Stimulated activated CD8-positive, alpha-beta memory T cell treated with anti-CD3 and anti-CD28 coated beads, Interleukin-15, amount 100 ng/mL, for 24 hours (primary cell): Measurements from ENCODE around the gene PPP2R2C.

Experiments used
- DNase-seq: peaks from one replicate; pipeline ENCODE4 v3.0.0-alpha.2; 2020; ENCODE audit warnings: low read depth

PPP2R2C gene

DNA sequence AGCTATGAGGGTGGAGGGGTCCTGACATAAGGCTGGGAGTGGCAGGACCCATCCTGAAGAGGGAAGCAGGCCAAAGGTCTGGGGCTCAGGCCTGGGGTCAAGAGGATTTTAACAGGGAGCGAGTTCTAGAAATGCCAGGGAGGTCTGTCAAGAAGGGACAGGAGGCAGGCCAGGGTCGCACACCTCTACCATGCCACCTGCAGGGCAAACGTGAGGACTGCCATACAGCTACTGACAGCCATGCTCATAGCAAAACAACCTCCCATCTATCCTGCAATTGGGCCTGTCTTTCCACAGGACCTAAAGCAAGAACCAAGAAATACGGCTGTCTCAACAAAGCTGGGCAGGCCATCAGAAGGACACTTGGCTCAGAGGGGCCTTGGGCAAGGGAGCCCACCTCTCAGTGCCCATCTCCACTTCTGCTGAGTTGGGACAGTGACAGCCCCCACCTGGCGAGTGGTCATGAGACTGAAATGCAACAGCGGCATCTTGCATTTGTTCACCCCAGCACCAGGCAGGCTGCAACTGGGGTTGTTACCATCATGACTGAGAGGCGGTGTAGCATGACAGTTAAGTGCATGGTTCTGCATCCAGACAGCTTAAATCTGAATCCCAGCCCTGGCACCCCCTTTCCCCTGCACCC lies 110.0 kb downstream of the PPP2R2C start:
- DNase-seq = no peak

DNA sequence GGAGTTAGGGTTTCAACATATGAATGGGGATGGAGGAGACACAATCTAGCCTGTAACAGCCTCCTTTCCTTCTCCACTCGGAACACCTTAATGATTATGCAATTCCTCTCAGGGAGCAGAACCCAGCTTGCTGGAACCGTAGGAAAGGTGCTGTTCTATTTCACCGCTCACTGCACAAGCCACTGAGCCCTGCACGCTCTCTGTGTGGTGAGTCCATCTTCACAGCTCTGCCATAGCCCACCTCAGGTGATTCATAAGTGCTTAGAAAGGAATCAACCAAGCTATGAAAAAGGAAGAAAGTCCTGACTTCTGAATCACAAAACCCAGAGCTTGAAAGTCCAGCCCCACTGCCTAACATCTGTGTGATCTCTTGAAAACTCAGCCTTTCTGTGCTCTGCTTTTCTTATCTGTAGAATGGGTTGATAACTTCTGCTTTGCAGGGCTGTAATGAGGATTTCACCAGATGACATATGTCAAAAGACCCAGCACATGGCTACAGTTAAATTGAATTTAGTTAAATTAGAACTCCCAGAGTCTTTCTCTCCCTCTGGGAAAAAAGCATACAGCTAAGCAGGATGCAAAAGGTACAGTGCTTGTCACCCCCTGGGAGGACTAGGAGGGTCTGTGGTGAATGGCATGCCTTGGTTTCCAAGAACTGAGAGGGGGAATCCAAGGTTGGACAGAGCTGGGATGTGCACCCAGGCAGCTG lies 111.2 kb downstream of the PPP2R2C start:
- no peak for DNase-seq

DNA sequence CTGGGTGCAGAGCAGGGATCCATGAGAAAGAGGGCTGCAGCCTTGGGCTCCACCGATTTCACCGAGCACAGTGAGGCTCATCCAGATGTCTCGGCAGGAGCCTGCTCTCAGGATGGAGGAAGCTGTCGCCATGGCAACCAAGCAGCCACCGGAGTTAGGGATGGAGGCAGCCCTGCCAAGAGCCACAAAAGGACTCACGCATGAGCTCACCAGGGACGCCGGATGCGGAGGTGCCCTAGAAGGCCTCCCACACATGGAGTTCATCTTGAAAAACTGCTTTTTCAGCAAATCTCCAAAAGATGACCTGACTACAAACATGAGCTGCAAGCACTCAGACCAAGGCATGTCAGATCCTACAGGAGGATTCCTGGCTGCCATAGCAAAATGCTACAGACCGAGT lies 112.0 kb downstream of the PPP2R2C start:
- DNase-seq = no peak

- no peak for DNase-seq
Measured at GRCh38 chr4:6359536-6360308, 112.7 kb downstream of the PPP2R2C start.

- DNase-seq = no peak
Measured at GRCh38 chr4:6357476-6357875, 114.9 kb downstream of the PPP2R2C start.

DNA sequence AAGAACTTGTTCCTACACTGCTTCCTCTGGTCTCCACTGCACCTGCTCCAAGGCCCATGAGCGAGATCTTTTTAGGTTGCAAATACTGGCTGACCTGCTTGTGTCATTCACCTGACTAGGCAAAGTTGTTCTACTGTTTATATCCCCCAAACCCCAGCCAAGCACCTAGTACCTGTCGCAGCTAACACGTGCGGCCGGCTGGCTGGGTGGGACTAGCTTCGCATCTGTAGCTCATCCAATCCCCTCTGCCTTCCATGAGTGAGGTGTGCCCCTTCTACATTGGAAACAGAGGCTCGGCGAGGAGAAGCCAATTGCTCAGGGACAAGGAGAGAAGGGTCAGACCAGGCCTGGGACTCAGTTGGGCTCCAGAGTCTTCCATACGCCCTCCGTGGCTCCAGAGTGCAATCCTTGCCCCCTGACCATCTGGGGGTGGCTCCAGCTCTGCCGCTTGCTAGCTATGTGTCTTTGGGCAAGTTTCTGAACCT lies 116.3 kb downstream of the PPP2R2C start:
- DNase-seq = no peak

DNA sequence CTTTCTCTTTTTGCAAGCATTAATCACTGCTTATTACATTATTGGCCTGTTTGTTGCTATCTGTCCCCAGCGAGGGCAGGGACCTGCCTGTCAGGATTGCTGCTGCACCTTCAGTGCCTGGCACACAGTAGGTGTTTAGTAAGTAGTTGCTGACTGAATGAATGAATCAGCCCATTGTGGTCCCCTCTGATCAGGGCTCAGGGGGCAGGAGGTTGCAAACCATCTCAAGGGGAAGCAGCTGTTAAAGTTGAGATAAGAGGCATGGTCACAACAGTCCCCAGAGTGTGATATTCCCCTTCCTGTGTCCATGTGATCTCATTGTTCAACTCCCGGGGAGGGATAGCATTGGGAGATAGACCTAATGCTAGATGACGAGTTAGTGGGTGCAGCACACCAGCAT lies 117.4 kb downstream of the PPP2R2C start:
- DNase-seq = no peak

- DNase-seq = no peak
Measured at GRCh38 chr4:6354626-6355025, 117.8 kb downstream of the PPP2R2C start.

DNA sequence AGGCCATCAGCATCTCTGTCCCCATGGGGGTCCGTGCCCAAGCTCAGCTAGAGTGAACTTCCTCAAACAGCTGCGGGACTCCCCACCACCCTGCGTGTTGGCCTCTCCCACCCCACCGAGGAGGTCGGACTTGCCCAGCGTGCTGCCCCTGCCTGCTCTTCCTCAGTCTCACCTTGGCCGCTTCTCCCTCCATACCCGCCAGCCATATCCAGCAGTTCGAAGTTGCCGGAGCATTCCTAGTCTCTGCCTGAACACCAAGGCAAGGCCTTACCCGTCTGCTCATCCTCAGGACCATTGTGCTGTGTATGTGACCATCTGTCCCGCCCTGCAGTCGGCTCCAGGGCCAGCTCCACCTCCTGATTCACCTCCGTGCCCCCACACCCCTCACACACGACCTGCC lies 118.3 kb downstream of the PPP2R2C start:
- DNase-seq = no peak

GRCh38 chr4:6352031-6352692 lies 120.3 kb downstream of the PPP2R2C start:
- no peak for DNase-seq

- DNase-seq = no peak
Measured at GRCh38 chr4:6351246-6352000, 121.0 kb downstream of the PPP2R2C start.

DNA sequence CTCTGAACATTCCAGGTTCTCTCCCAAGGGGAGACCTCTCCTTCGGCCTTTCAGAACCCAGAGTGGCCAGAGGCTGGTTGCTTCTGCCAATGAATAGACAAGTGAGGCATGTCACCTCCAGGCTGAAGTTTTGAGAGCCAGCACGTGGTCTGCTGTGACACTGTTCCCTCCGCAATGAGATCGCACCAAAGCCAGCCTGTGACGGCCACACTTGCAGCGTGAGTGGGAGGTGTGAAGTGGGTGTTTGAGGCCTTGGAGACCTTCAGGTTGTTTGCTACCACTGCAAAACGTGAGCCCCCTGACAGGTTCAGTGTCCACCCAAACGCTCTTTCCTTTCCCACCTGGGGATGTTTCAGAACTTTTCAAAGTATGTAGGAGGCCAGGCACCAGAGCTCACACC lies 121.8 kb downstream of the PPP2R2C start:
- DNase-seq = no peak

- no peak for DNase-seq
Measured at GRCh38 chr4:6349896-6350603, 122.4 kb downstream of the PPP2R2C start.

- no peak for DNase-seq
Measured at GRCh38 chr4:6348408-6348807, 124.0 kb downstream of the PPP2R2C start.

DNA sequence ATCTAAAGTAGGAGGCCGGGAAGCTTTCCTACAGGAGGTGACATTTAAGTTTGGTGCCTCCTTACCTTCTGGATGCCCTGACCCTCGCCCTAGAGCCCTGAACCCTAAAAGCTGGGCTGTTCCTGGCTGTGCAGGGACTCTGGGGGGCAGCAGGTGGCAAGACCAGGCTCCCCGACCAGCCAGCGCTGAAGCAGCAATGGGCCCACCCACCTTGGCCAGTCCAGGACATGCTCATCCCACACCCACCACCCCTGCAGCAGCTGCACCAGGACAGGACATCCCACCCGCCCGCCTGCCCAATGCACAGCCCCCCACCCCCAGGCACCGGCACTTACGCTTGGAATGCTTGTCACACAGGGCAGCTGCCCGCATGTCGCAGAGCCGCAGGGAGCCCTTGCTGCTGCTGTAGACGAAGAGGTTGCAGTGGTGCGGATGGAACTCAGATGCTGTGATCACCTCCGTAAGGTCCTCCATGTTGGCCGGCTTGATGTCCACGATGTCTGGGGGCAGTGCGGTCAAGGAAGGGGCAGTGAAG lies 124.8 kb downstream of the PPP2R2C start:
- no peak for DNase-seq

DNA sequence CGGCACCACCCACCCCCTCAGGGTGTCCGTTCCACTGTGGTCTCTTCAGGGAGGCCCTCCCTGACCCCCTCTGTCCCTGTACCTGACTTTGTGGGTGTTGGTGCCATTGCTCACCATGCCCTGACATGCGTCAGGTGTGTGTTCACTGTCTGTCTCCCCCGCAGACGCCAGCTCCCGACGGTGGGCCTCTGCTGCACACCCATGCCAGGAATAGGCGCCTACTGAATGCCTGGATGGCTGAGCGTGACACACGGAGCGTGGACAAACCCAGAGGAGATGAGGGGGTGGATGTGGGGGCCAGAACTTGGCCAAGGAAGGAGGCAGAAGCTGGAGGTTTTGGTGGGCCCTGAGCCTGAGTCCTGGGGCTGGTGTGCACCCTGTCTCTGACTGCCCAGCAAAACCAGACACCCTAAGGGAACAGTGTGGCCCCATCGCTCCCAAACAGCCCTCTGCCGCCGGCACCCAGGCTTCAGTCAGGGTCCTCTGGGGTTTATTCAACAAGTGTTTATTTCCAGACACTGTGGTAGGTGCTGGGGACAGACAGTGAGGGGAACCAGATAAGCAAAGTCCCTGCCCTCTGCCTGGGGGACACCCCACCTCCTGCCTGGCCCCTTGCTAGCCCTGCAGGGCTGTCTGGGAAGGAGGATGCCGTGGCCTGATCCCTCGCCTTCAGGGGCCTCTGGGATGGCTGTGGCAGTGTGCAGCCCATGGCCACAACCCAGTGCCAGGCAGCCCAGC lies 125.9 kb downstream of the PPP2R2C start:
- no peak for DNase-seq

GRCh38 chr4:6345866-6346265 lies 126.5 kb downstream of the PPP2R2C start:
- DNase-seq = no peak

GRCh38 chr4:6345096-6345830 lies 127.2 kb downstream of the PPP2R2C start:
- DNase-seq = no peak

- DNase-seq = no peak
Measured at GRCh38 chr4:6343939-6344408, 128.4 kb downstream of the PPP2R2C start.
